Upper lobe of left lung (tissue), 4 donors: Measurements from ENCODE around the gene STARD10.

ENCODE experiments used
- POLR2AphosphoS5 ChIP-seq, 2 donors: sonication (generic); formaldehyde crosslinking; IDR thresholded peaks; one replicate each; pipeline ENCODE4 v1.5.1; 2017; ENCODE audit warnings: antibody characterized with exemption in 2 of 2
- TF ChIP-seq, protein P1 (sequence below), 6 experiments: fragments of 450-650 bp in 4 of 6; fragments of 200-600 bp in 2 of 6; sonication (generic) in 2 of 6; IDR thresholded peaks; one replicate each; pipeline ENCODE4 v1.5.1; 2016 to 2019; ENCODE audit warnings: antibody characterized with exemption in 6 of 6

DNA sequence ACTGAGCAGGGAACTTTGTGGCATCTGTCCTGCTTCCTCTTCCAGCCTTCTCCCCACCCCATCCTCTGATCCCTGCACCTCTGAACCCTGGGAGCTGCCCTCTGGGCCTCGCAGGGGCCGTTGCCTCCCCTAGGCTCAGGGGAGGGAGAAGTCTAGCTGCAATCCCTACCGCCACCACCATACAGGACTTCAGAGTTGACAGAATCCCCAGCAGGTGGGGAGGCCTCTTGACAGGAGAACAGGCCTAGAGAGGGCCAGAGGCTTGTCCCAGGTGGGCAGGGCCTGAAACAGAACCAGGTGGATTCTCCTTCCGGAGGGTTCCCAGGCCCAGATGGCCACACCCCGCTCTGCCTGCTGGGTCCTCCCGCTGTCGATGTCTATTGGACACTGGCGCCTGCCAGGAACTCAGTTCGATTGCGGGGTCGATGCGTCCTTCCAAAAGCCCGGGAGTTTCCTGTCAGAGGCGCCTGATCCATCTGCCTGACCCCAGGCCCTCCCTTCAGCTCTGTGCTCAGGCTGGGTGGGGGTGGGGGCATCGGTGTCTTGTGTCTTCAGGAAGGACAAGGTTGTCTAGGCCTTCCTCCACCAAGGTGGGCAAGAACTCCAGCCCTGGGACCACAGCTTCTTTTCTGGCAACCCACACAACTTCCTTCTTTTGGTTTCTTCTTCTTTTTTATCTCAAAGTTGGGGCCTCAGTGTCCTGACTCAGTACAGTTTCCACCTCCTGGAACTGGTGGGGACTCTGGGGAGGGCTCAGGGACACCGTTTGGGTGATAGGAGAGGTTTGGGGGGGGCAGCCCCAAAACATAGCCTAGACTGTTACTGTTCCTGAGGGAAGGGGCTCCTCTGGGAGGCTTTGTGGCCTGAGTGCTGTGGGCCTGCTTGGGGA lies 6.4 kb downstream of the STARD10 start:
- TF ChIP-seq, protein P1, sequence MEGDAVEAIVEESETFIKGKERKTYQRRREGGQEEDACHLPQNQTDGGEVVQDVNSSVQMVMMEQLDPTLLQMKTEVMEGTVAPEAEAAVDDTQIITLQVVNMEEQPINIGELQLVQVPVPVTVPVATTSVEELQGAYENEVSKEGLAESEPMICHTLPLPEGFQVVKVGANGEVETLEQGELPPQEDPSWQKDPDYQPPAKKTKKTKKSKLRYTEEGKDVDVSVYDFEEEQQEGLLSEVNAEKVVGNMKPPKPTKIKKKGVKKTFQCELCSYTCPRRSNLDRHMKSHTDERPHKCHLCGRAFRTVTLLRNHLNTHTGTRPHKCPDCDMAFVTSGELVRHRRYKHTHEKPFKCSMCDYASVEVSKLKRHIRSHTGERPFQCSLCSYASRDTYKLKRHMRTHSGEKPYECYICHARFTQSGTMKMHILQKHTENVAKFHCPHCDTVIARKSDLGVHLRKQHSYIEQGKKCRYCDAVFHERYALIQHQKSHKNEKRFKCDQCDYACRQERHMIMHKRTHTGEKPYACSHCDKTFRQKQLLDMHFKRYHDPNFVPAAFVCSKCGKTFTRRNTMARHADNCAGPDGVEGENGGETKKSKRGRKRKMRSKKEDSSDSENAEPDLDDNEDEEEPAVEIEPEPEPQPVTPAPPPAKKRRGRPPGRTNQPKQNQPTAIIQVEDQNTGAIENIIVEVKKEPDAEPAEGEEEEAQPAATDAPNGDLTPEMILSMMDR (IDR thresholded peaks at IDR 0.05) = peak in 3 of 6 experiments; percentile 20 to 36 (median 35)
- TF ChIP-seq POLR2AphosphoS5 (IDR thresholded peaks at IDR 0.05) = no peak
